Right lobe of liver (tissue), 6 donors: Measurements from ENCODE around the gene C2CD2L. TPM values are rescaled to one million over a fixed set of nuclear protein-coding genes. Genes with fewer than 3 reads are reported as not detected.
A peak's percentile ranks its signal among the peaks of the same experiment; 100 is the strongest.
"Not testable (repeated sequence)": the region's sequence is repeated elsewhere in the genome, so short reads cannot be mapped to it uniquely, and the experiment has no call there.

Source experiments
- ATAC-seq, 4 donors: fragments of 200-7000 bp; cut with Tn5 transposase; one replicate each; pipeline ENCODE4 v1.9.1; 2020; ENCODE audit warnings: mild to moderate bottlenecking in 4 of 4, moderate library complexity in 4 of 4
- DNase-seq, 3 donors: peaks; one replicate each; pipeline ENCODE4 v3.0.0-alpha.2; 2020
- H3K27ac ChIP-seq, 3 donors: fragments of 200-600 bp; one replicate each; pipeline ENCODE4 v1.8.0; 2022
- H3K27me3 ChIP-seq, 2 donors: fragments of 200-600 bp; one replicate each; pipeline ENCODE4 v1.8.0; 2022
- H3K36me3 ChIP-seq, 4 donors: fragments of 200-600 bp; sonication (generic) in 1 of 4; one replicate each; pipeline versions ENCODE4 v1.5.1 to v1.8.0; 2017 to 2022; ENCODE audit warnings: control low read depth in 1 of 4
- H3K4me1 ChIP-seq, 4 donors: fragments of 200-600 bp; sonication (generic) in 1 of 4; one replicate each; pipeline versions ENCODE4 v1.5.1 to v1.8.0; 2017 to 2022; ENCODE audit warnings: control low read depth in 1 of 4
- H3K4me3 ChIP-seq, 3 donors: fragments of 200-600 bp; one replicate each; pipeline ENCODE4 v1.8.0; 2022
- H3K9me3 ChIP-seq, 4 donors: fragments of 200-600 bp; sonication (generic) in 1 of 4; one replicate each; pipeline versions ENCODE4 v1.5.1 to v1.8.0; 2017 to 2022; ENCODE audit warnings: control low read depth in 1 of 4
- POLR2A ChIP-seq: fragments of 450-650 bp; IDR thresholded peaks from one replicate; pipeline ENCODE4 v1.6.1; 2017; ENCODE audit warnings: antibody characterized with exemption, mild to moderate bottlenecking
- WGBS: methylation state at CpG from one replicate; pipeline ENCODE4 v1.1.6; 2018; ENCODE audit warnings: low coverage, low lambda C conversion rate; ENCODE audit not compliant: insufficient coverage; ENCODE audit errors: missing lambda C conversion rate; 5-methylcytosine and 5-hydroxymethylcytosine counted together
- intact Hi-C, 2 donors: fragments of 100-400 bp; cut with DNase I; formaldehyde crosslinking; loops; one replicate each; pipeline versions ENCODE4 v1.11.2 to v1.14.1; 2022
- total RNA-seq, 6 experiments: library from RNA; depleted of rRNA in 2 of 6; stranded (reverse); fragments of >200 nt in 2 of 6; fragmentation: NEBNext Ultra II Directional in 3 of 6; extraction: Animal tissue kit (Norgen Biotek cat#: 25700) in 3 of 6; gene quantifications; one replicate each; pipeline versions ENCODE4 v1.1.0 to v1.2.4, GENCODE V29; 2016 to 2023
- TF ChIP-seq, protein P1 (sequence below), 4 donors: fragments of 200-600 bp in 3 of 4; fragments of 450-650 bp in 1 of 4; IDR thresholded peaks; one replicate each; pipeline versions ENCODE4 v1.5.1 to v1.8.0; 2016 to 2022; ENCODE audit warnings: antibody characterized with exemption in 4 of 4, mild to moderate bottlenecking in 2 of 4
- donor health status: DM: no; HTN: yes; CAD: no.
- donor health status: DM: no; HTN: no; CAD: no.
- donor health status: DM: no; HTN: no; CAD: no.
- donor health status: DM: no; HTN: yes; CAD: no.
- donor health status: DM: no; HTN: yes; CAD: no.

C2CD2L gene
- total RNA-seq, 6 experiments from 2014 or later = 5.4 to 9.7 (median 6.5) TPM

DNA sequence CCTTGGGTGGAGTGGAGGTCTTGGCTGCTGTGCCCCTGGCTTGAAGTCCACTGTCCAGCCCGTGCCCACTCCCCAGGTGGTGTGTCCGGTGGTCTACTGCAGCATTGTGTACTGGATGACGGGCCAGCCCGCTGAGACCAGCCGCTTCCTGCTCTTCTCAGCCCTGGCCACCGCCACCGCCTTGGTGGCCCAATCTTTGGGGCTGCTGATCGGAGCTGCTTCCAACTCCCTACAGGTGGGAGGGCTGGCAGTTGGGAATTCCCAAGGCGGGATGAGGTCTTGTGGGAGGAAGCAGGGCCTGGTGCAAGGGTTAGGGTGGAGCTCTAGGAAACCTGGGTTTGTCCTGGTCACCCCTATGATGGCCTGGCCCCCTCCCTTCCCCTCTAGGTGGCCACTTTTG lies 53.0 kb downstream of the C2CD2L start:
- no peak overlapping the region for H3K27ac ChIP-seq
- no peak for DNase-seq
- TF ChIP-seq, protein P1, sequence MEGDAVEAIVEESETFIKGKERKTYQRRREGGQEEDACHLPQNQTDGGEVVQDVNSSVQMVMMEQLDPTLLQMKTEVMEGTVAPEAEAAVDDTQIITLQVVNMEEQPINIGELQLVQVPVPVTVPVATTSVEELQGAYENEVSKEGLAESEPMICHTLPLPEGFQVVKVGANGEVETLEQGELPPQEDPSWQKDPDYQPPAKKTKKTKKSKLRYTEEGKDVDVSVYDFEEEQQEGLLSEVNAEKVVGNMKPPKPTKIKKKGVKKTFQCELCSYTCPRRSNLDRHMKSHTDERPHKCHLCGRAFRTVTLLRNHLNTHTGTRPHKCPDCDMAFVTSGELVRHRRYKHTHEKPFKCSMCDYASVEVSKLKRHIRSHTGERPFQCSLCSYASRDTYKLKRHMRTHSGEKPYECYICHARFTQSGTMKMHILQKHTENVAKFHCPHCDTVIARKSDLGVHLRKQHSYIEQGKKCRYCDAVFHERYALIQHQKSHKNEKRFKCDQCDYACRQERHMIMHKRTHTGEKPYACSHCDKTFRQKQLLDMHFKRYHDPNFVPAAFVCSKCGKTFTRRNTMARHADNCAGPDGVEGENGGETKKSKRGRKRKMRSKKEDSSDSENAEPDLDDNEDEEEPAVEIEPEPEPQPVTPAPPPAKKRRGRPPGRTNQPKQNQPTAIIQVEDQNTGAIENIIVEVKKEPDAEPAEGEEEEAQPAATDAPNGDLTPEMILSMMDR (IDR thresholded peaks at IDR 0.05) = no peak
- TF ChIP-seq POLR2A = no peak
- ATAC-seq = no peak
- H3K27me3 ChIP-seq = no peaks in the 10 kb centered on the region
- H3K36me3 ChIP-seq = no peaks in the 10 kb centered on the region
- H3K4me3 ChIP-seq = no peak overlapping the region
- 93% methylated on average over 3 of the region's 9 CpGs for WGBS
- intact Hi-C loops = no loop called here
- H3K9me3 ChIP-seq = no peaks in the 10 kb centered on the region
- H3K4me1 ChIP-seq = no peaks in the 10 kb centered on the region

DNA sequence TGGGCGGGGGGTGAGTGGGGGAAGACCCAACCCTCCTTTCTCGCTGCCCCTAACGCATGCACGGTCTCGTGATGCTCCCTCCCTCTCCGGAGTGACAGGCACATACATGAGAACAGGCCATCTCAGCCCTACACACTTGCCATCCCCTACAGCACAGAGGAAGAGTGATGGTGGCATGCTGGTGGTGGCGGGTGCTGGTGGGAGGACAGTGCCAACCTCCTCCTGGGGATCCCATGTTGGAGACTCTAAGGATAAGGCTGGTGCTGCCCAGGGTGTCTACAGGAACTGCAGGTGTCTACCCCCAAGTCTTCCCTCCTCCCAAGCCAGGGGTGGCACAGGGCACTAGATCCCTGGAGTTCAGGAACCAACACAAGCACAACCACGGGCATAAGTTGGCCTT lies 54.7 kb downstream of the C2CD2L start:
- TF ChIP-seq POLR2A = no peak
- TF ChIP-seq, protein P1 (IDR thresholded peaks at IDR 0.05) = no peak
- intact Hi-C loops = no loop called here
- no peaks in the 10 kb centered on the region for H3K27me3 ChIP-seq
- 60% methylated on average over 1 of the region's 8 CpGs for WGBS
- ATAC-seq (no peak), DNase-seq (no peak)
- H3K9me3 ChIP-seq = no peaks in the 10 kb centered on the region
- no peaks in the 10 kb centered on the region for H3K36me3 ChIP-seq
- H3K27ac ChIP-seq = no peak overlapping the region
- no peak overlapping the region for H3K4me3 ChIP-seq
- H3K4me1 ChIP-seq = no peaks in the 10 kb centered on the region

DNA sequence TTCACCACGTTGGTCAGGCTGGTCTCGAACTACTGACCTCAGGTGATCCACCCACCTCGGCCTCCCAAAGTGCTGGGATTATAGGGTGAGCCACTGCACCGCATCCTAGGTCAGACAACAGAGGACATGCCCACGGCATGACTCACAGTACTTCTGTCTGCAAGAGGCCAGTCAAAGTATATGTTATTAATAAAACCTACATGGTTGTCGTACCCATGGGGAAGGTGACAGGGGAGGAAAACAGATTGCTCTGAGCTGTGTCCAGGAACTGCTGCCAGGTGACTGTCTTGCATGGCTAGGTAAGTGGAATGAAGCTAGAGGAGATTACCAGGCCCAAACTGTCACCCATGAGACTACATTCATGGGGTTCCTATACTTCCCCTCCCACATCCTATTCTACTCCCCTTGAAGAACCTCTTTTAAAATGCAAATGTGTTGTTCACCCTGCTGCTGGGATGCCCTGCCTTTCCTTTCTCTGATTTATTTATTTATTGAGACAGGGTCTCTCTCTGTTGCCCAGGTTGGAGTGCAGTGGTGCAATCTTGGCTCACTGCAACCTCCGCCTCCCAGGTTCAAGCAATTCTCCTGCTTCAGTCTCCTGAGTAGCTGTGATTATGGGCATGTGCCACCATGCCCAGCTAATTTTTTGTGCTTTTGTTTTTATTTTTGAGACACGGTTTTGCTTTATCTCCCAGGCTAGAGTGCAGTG lies 59.4 kb downstream of the C2CD2L start:
- Histone ChIP-seq H3K27me3 (no peaks in the 10 kb centered on the region), H3K4me3 (no peak overlapping the region), H3K27ac (no peak overlapping the region), H3K9me3 (no peaks in the 10 kb centered on the region), H3K4me1 (peaks cover 0 to 4% (median 2%) of the 10 kb centered on the region in 4 donors), H3K36me3 (no peaks in the 10 kb centered on the region)
- intact Hi-C loops = no loop called here
- DNase-seq (no peak), ATAC-seq (no peak)
- TF ChIP-seq, protein P1 (IDR thresholded peaks at IDR 0.05) = no peak
- TF ChIP-seq POLR2A = no peak
- WGBS = 86% methylated on average over 5 of the region's 8 CpGs

DNA sequence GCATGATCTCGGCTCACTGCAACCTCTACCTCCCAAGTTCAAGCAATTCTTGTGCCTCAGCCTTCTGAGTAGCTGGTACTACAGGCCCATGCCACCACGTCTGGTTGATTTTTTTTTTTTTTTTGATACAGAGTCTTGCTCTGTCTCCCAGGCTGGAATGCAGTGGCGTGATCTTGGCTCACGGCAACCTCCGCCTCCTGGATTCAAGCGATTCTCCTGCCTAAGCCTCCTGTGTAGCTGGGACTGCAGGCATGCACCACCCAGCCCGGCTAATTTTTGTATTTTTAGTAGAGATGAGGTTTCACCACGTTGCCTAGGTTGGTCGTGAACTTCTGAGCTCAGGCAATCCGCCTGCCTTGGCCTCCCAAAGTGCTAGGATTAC lies 59.9 kb downstream of the C2CD2L start:
- ATAC-seq, H3K36me3 ChIP-seq, H3K9me3 ChIP-seq, intact Hi-C loops, DNase-seq, H3K4me1 ChIP-seq, H3K27ac ChIP-seq, H3K27me3 ChIP-seq, H3K4me3 ChIP-seq: not testable (repeated sequence)
- WGBS = 79% methylated on average over 7 of the region's 10 CpGs

DNA sequence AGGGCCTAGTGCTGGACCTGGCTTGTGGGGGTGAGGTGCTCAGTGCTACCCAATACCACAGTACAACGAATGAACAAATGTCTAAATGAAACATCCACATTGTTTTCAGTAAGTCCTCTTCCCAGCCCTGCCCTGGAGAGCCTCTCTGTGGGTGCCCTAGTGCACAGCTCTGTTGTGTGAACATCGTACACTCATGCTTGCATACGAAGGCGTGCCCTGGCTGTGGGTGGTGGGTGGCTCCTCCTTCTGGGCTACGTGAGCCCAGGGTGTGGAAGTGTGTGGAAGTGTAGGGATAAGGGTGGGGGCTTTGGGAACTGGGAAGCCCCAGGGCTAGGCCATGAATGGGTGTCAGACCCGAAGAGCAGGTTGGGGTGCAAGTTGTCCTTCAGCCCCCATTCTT lies 60.8 kb downstream of the C2CD2L start:
- H3K9me3 ChIP-seq = no peaks in the 10 kb centered on the region
- intact Hi-C loops = no loop called here
- WGBS = 55% methylated on average over 1 of the region's 6 CpGs
- no peaks in the 10 kb centered on the region for H3K27me3 ChIP-seq
- no peaks in the 10 kb centered on the region for H3K36me3 ChIP-seq
- H3K4me3 ChIP-seq = no peak overlapping the region
- DNase-seq = peak in 1 of 3 donors; percentile 44
- peaks cover 0 to 4% (median 2%) of the 10 kb centered on the region in 4 donors for H3K4me1 ChIP-seq
- TF ChIP-seq, protein P1 (IDR thresholded peaks at IDR 0.05) = no peak
- TF ChIP-seq POLR2A = no peak
- no peak for ATAC-seq
- H3K27ac ChIP-seq = no peak overlapping the region

Other genes with a start within 250 kb of the C2CD2L start
- under 1 TPM in 2 of 6 experiments, not detected in 4; 0.07 TPM for gene CXCR5, start 223.5 kb upstream of the C2CD2L start, total RNA-seq
- 10 to 100 TPM; 10.2 to 22.5 (median 19.8) TPM for gene BCL9L, start 181.4 kb upstream of the C2CD2L start, total RNA-seq
- gene UPK2, start 151.0 kb upstream of the C2CD2L start, total RNA-seq = not detected
- gene FOXR1, start 135.6 kb upstream of the C2CD2L start, total RNA-seq = not detected
- gene CENATAC, start 109.2 kb upstream of the C2CD2L start, total RNA-seq = 10 to 100 TPM; 11.5 to 16.7 (median 13.0) TPM
- 100 to 1,000 TPM; 326 to 822 (median 376) TPM for gene RPS25, start 89.0 kb upstream of the C2CD2L start, total RNA-seq
- 10 to 100 TPM; 17.2 to 46.3 (median 33.4) TPM for gene TRAPPC4, start 88.6 kb upstream of the C2CD2L start, total RNA-seq
- 100 to 1,000 TPM in 4 of 6 experiments, 10 to 100 TPM in 2; 78.5 to 177 (median 147) TPM for gene SLC37A4, start 76.5 kb upstream of the C2CD2L start, total RNA-seq
- gene HYOU1, start 50.1 kb upstream of the C2CD2L start, total RNA-seq = 100 to 1,000 TPM; 107 to 202 (median 171) TPM
- gene VPS11, start 39.5 kb upstream of the C2CD2L start, total RNA-seq = 10 to 100 TPM in 4 of 6 experiments, 1 to 10 TPM in 2; 8.5 to 18.3 (median 11.3) TPM
- gene HMBS, start 22.5 kb upstream of the C2CD2L start, total RNA-seq = 10 to 100 TPM; 11.3 to 35.3 (median 14.6) TPM
- gene DPAGT1, start 5.5 kb upstream of the C2CD2L start, total RNA-seq = 10 to 100 TPM; 29.8 to 55.5 (median 41.6) TPM
- gene HINFP, start 14.2 kb downstream of the C2CD2L start, total RNA-seq = 10 to 100 TPM in 4 of 6 experiments, 1 to 10 TPM in 2; 6.4 to 13.6 (median 10.7) TPM
- under 1 TPM in 4 of 6 experiments, not detected in 2; 0.04 to 0.22 (median 0.09) TPM for gene ABCG4, start 41.7 kb downstream of the C2CD2L start, total RNA-seq
- 10 to 100 TPM in 4 of 6 experiments, 1 to 10 TPM in 2; 8.1 to 13.2 (median 10.9) TPM for gene NLRX1, start 61.4 kb downstream of the C2CD2L start, total RNA-seq
- under 1 TPM in 1 of 6 experiments, not detected in 5; 0.32 TPM for gene NHERF4, start 78.1 kb downstream of the C2CD2L start, total RNA-seq
- gene CBL, start 99.0 kb downstream of the C2CD2L start, total RNA-seq = 1 to 10 TPM; 3.1 to 7.1 (median 4.6) TPM
- gene MCAM, start 209.8 kb downstream of the C2CD2L start, total RNA-seq = 10 to 100 TPM in 4 of 6 experiments, 1 to 10 TPM in 2; 1.8 to 28.7 (median 12.5) TPM
- gene RNF26, start 227.2 kb downstream of the C2CD2L start, total RNA-seq = 10 to 100 TPM; 12.9 to 18.1 (median 15.1) TPM
- gene C1QTNF5, start 233.5 kb downstream of the C2CD2L start, total RNA-seq = 1 to 10 TPM; 2.8 to 6.3 (median 4.8) TPM
- gene MFRP, start 239.4 kb downstream of the C2CD2L start, total RNA-seq = not detected